Aorta (tissue), 5 donors: ENCODE measurements around the gene LRP1B. TPM values are rescaled to one million over a fixed set of nuclear protein-coding genes. Genes with fewer than 3 reads are reported as not detected.
"Not testable (repeated sequence)": the region's sequence is repeated elsewhere in the genome, so short reads cannot be mapped to it uniquely, and the experiment has no call there.

Source experiments
- ATAC-seq: fragments of 200-7000 bp; cut with Tn5 transposase; one replicate; pipeline ENCODE4 v1.9.1; 2022; ENCODE audit warnings: moderate library complexity; ENCODE audit not compliant: low FRiP score
- DNase-seq, 2 donors: peaks; one replicate each; pipeline ENCODE4 v3.0.0-alpha.2; 2020
- H3K27ac ChIP-seq, 2 donors: one replicate each; pipeline ENCODE4 v1.5.1; 2013; ENCODE audit warnings: low read length in 2 of 2, mild to moderate bottlenecking in 2 of 2, moderate library complexity in 2 of 2, control low read depth in 1 of 2, inconsistent platforms in 1 of 2, low read depth in 1 of 2
- H3K27me3 ChIP-seq, 2 donors: one replicate each; pipeline ENCODE4 v1.6.1; 2013; ENCODE audit warnings: control low read depth in 1 of 2, low read length in 1 of 2, mild to moderate bottlenecking in 1 of 2, moderate library complexity in 1 of 2; ENCODE audit not compliant: insufficient read depth in 2 of 2, control insufficient read depth in 1 of 2
- H3K36me3 ChIP-seq, 2 donors: one replicate each; pipeline ENCODE4 v1.6.1; 2013; ENCODE audit warnings: control low read depth in 1 of 2, low read length in 1 of 2, mild to moderate bottlenecking in 1 of 2; ENCODE audit not compliant: insufficient read depth in 2 of 2, control insufficient read depth in 1 of 2
- H3K4me1 ChIP-seq, 2 donors: one replicate each; pipeline ENCODE4 v1.6.1; 2013; ENCODE audit warnings: low read length in 2 of 2, control low read depth in 1 of 2, mild to moderate bottlenecking in 1 of 2, moderate library complexity in 1 of 2; ENCODE audit not compliant: insufficient read depth in 2 of 2, control insufficient read depth in 1 of 2
- H3K4me3 ChIP-seq, 2 donors: one replicate each; pipeline ENCODE4 v1.5.1; 2013; ENCODE audit warnings: low read length in 2 of 2, control low read depth in 1 of 2, mild to moderate bottlenecking in 1 of 2
- H3K9me3 ChIP-seq: one replicate; pipeline ENCODE4 v1.6.1; 2013; ENCODE audit warnings: mild to moderate bottlenecking, low read length; ENCODE audit not compliant: control insufficient read depth
- WGBS, 2 donors: extraction: QIAGEN DNeasy Blood & Tissue Kit; methylation state at CpG; one replicate each; pipeline ENCODE4 v1.1.7; 2013; 5-methylcytosine and 5-hydroxymethylcytosine counted together
- intact Hi-C, 2 donors: fragments of 100-400 bp; cut with DNase I; formaldehyde crosslinking; loops; one replicate each; pipeline versions ENCODE4 v1.14.2 to v1.15.0; 2022
- polyA plus RNA-seq, 2 donors: library from polyadenylated mRNA; stranded (reverse); fragments of 200-250 nt; gene quantifications; one replicate each; pipeline ENCODE4 v1.2.3, GENCODE V29; 2013
- total RNA-seq, 2 donors: library from RNA; stranded (reverse); fragmentation: NEBNext Ultra II Directional; extraction: Animal tissue kit (Norgen Biotek cat#: 25700); gene quantifications; one replicate each; pipeline ENCODE4 v1.2.1, GENCODE V29; 2021
- donor health status: healthy with polysubstance abuse.
- donor health status: Bipolar disorder and iron deficiency.
- donor health status: DM: no; HTN: no; CAD: no.
- donor health status: DM: no; HTN: no; CAD: no.
- donor health status: DM: yes; HTN: yes; CAD: no.

The LRP1B gene
- total and polyA plus RNA-seq, 4 donors: 0.33 to 0.94 TPM; not detected in 2

GRCh38 chr2:140351692-140352091 is 1779.1 kb downstream of the LRP1B start:
- 82% methylated on average over 3 of the region's 3 CpGs for WGBS, 2 donors
- intact Hi-C loops: no loop called here
- Histone ChIP-seq H3K27ac (no peak overlapping the region), H3K36me3 (no peaks in the 10 kb centered on the region), H3K4me3 (no peak overlapping the region), H3K9me3 (no peaks in the 10 kb centered on the region), H3K27me3 (no peaks in the 10 kb centered on the region), H3K4me1 (no peaks in the 10 kb centered on the region)
- DNase-seq (no peak), ATAC-seq (no peak)

- intact Hi-C loops: no loop called here
- no peak overlapping the region for H3K27ac ChIP-seq
- H3K36me3 ChIP-seq: no peaks in the 10 kb centered on the region
- no peaks in the 10 kb centered on the region for H3K4me1 ChIP-seq
- DNase-seq: no peak
- 64 to 73% methylated on average over 3 of the region's 3 CpGs for WGBS, 2 donors
- no peak for ATAC-seq
- no peaks in the 10 kb centered on the region for H3K9me3 ChIP-seq
- H3K27me3 ChIP-seq: no peaks in the 10 kb centered on the region
- no peak overlapping the region for H3K4me3 ChIP-seq
Measured at GRCh38 chr2:140349695-140350094, 1781.1 kb downstream of the LRP1B start.

- H3K4me1 ChIP-seq: no peaks in the 10 kb centered on the region
- no peak overlapping the region for H3K4me3 ChIP-seq
- H3K27ac ChIP-seq: no peak overlapping the region
- H3K27me3 ChIP-seq: no peaks in the 10 kb centered on the region
- DNase-seq (no peak), ATAC-seq (no peak)
- H3K36me3 ChIP-seq: no peaks in the 10 kb centered on the region
- intact Hi-C loops: no loop called here
- WGBS, 2 donors: 89 to 91% methylated on average over 4 of the region's 4 CpGs
- H3K9me3 ChIP-seq: no peaks in the 10 kb centered on the region
Measured at GRCh38 chr2:140348826-140349225, 1782.0 kb downstream of the LRP1B start.

- intact Hi-C loops: no loop called here
- 75 to 84% methylated on average over 1 of the region's 1 CpG for WGBS, 2 donors
- H3K27me3 ChIP-seq: no peaks in the 10 kb centered on the region
- ATAC-seq (no peak), DNase-seq (no peak)
- H3K9me3 ChIP-seq: no peaks in the 10 kb centered on the region
- H3K4me3 ChIP-seq: no peak overlapping the region
- H3K4me1 ChIP-seq: no peaks in the 10 kb centered on the region
- no peaks in the 10 kb centered on the region for H3K36me3 ChIP-seq
- H3K27ac ChIP-seq: no peak overlapping the region
Measured at GRCh38 chr2:140344838-140345237, 1786.0 kb downstream of the LRP1B start.

- intact Hi-C loops, H3K27me3 ChIP-seq, ATAC-seq, H3K4me3 ChIP-seq, DNase-seq, H3K4me1 ChIP-seq, H3K36me3 ChIP-seq, H3K27ac ChIP-seq, H3K9me3 ChIP-seq: not testable (repeated sequence)
- 86 to 87% methylated on average over 1 of the region's 1 CpG for WGBS, 2 donors
Measured at GRCh38 chr2:140344266-140344665, 1786.5 kb downstream of the LRP1B start.

- intact Hi-C loops: no loop called here
- H3K4me1 ChIP-seq: no peaks in the 10 kb centered on the region
- 35% methylated on average over 1 of the region's 1 CpG for WGBS, 2 donors
Measured at GRCh38 chr2:140338795-140339194, 1792.0 kb downstream of the LRP1B start.

DNA sequence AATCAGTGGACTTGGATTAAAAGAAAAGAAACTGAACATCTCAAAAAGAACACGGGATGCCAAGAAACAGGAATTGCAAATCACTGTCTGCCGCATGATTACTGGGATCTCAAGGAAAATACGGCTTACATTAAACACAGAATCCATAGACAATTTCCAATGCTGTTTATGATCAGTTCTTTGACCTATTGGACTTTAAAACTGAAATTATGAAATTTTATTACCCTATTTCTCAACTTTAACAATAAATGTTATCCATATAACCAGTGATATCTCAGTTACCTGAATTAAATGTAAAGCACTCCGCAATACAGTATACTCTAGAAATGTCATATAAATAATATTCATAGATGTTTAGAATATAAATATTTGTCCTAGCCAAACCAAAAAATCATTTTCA is 1793.8 kb downstream of the LRP1B start:
- 89 to 95% methylated on average over 4 of the region's 4 CpGs for WGBS, 2 donors

More at GRCh38 chr2:140338795-140339194, 1792.0 kb downstream of the LRP1B start:
- H3K4me3 ChIP-seq: no peak overlapping the region
- DNase-seq: no peak
- no peaks in the 10 kb centered on the region for H3K36me3 ChIP-seq
- no peak for ATAC-seq
- no peaks in the 10 kb centered on the region for H3K27me3 ChIP-seq
- no peaks in the 10 kb centered on the region for H3K9me3 ChIP-seq
- H3K27ac ChIP-seq: no peak overlapping the region

GRCh38 chr2:140316345-140316744 is 1814.5 kb downstream of the LRP1B start:
- H3K4me1 ChIP-seq: no peaks in the 10 kb centered on the region
- H3K4me3 ChIP-seq: no peak overlapping the region
- no peaks in the 10 kb centered on the region for H3K27me3 ChIP-seq
- no peaks in the 10 kb centered on the region for H3K36me3 ChIP-seq
- ATAC-seq (no peak), DNase-seq (no peak)
- H3K27ac ChIP-seq: no peak overlapping the region
- H3K9me3 ChIP-seq: no peaks in the 10 kb centered on the region
- WGBS, 2 donors: 80 to 84% methylated on average over 3 of the region's 3 CpGs
- intact Hi-C loops: no loop called here

More for the DNA sequence above, 1793.8 kb downstream of the LRP1B start:
- no peak overlapping the region for H3K27ac ChIP-seq
- ATAC-seq (no peak), DNase-seq (no peak)
- H3K9me3 ChIP-seq: no peaks in the 10 kb centered on the region
- intact Hi-C loops: no loop called here
- H3K4me1 ChIP-seq: no peaks in the 10 kb centered on the region
- no peaks in the 10 kb centered on the region for H3K27me3 ChIP-seq
- no peak overlapping the region for H3K4me3 ChIP-seq
- no peaks in the 10 kb centered on the region for H3K36me3 ChIP-seq

DNA sequence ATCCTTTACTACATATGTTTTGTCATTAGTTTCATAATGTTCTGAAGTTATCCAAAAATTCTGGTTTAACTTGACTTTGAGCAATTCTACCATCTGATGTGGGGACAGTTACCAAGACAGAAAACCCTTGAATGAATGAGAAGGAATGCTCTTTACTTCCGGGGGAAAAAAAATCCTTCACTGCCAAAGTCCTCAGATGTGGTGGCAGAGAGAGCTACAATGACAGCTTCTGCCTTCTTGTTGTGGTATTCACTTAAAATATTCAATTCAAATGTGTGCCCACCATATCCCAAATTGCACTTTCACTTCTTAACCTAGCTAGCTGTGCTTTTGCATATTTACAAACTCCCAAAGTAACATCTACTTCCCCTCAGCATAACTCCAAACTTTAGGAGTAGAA is 1818.9 kb downstream of the LRP1B start:
- 32 to 49% methylated on average over 1 of the region's 1 CpG for WGBS, 2 donors
- Histone ChIP-seq H3K4me3 (no peak overlapping the region), H3K36me3 (no peaks in the 10 kb centered on the region), H3K9me3 (no peaks in the 10 kb centered on the region), H3K27ac (no peak overlapping the region), H3K27me3 (no peaks in the 10 kb centered on the region), H3K4me1 (no peaks in the 10 kb centered on the region)
- DNase-seq: no peak
- no peak for ATAC-seq
- intact Hi-C loops: no loop called here
